Ishikawa (cell line): ENCODE results near the gene RBMS3.

Source experiments
- CEBPB ChIP-seq: IDR thresholded peaks from 2 replicates; pipeline ENCODE4 v1.6.1; 2012
- CREB1 ChIP-seq: IDR thresholded peaks from 2 replicates; pipeline ENCODE4 v1.6.1; 2012; ENCODE audit warnings: low read depth
- EGR1 ChIP-seq: IDR thresholded peaks from 2 replicates; pipeline ENCODE4 v1.6.1; 2012
- EP300 ChIP-seq: IDR thresholded peaks from 2 replicates; pipeline ENCODE4 v1.6.1; 2012; ENCODE audit warnings: borderline replicate concordance
- FOXM1 ChIP-seq: IDR thresholded peaks from 2 replicates; pipeline ENCODE4 v1.6.1; 2012; ENCODE audit warnings: low read depth, borderline replicate concordance
- MAX ChIP-seq: IDR thresholded peaks from 2 replicates; pipeline ENCODE4 v1.6.1; 2012
- NFIC ChIP-seq: IDR thresholded peaks from 2 replicates; pipeline ENCODE4 v1.6.1; 2012
- RAD21 ChIP-seq: IDR thresholded peaks from 2 replicates; pipeline ENCODE4 v1.6.1; 2012; ENCODE audit warnings: low read depth
- REST ChIP-seq: IDR thresholded peaks from 2 replicates; pipeline ENCODE4 v1.6.1; 2012; ENCODE audit warnings: low read depth, mild to moderate bottlenecking
- TAF1 ChIP-seq: IDR thresholded peaks from 2 replicates; pipeline ENCODE4 v1.6.1; 2012; ENCODE audit warnings: low read depth, mild to moderate bottlenecking
- TCF12 ChIP-seq: IDR thresholded peaks from 2 replicates; pipeline ENCODE4 v1.6.1; 2012; ENCODE audit warnings: low read depth
- TEAD4 ChIP-seq: IDR thresholded peaks from 2 replicates; pipeline ENCODE4 v1.6.1; 2012
- YY1 ChIP-seq: IDR thresholded peaks from 2 replicates; pipeline ENCODE4 v1.6.1; 2012; ENCODE audit warnings: low read depth
- ZBTB7A ChIP-seq: IDR thresholded peaks from 2 replicates; pipeline ENCODE4 v1.6.1; 2012; ENCODE audit warnings: low read depth
- TF ChIP-seq, protein P1 (sequence below): IDR thresholded peaks from 2 replicates; pipeline ENCODE4 v1.6.1; 2012

The RBMS3 gene

DNA sequence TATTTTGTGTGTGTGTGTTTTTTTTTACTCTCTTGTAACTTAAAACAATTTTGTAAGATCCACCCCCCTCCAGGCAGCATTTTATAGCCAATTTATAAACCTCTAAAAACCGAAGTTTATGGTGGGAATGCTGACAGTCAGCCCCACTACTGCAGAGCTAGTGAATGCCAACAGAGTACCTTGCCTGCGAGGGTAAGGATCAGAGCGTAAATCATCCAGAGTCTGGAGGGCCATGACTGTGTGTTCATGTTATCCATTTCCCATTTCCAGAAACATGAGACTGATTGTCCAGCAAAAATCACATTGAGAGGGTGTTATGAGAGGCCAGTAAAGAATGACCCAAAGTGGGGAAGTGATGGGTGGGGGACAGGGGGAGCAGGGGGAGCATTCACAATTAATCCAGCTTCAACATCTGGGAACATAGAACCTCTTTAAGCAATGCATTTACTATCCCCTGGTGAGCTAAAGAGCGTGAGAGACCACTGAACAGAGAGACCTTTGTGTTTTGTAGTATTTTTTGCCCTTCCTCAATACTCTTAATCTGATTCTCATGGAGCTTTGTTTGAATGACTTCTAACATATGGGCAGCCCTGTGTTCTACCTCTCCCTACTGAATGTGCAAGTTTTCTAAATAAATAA lies 464.5 kb downstream of the RBMS3 start:
- TF ChIP-seq TCF12 (no peak), NFIC (no peak), ZBTB7A (no peak), CREB1 (no peak), YY1 (no peak), CEBPB (no peak), EP300 (no peak), EGR1 (no peak), MAX (no peak), FOXM1 (no peak)

DNA sequence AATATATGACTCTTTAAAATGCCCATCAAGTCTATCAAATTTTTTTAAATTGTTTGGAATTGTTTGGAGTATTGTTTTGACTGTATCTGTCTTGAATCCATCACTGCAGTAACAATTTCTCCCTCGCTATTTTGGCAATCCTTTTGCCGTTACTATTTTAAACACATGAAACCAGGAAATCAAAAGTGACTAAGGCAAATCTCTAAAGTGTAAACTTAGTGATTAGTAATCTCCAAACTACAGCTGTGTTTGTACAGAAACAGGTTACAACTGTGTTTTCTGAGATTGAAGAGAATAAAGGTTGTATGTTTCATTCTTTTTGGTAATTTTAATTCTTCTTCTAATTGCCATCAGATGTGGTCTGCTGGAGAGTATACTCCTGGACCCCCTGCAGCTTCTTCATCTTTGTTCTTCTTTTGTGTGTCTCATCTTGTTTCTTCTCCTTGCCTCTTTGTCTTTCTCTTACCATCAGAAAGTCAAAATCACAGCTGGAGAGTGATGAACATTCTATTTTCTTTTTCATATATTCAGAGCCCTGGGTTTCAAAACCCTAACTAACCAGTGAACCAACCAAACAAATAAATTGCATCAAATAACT lies 465.4 kb downstream of the RBMS3 start:
- no peak for TF ChIP-seq TEAD4
- TF ChIP-seq TCF12 = no peak
- TF ChIP-seq RAD21 = no peak
- no peak for TF ChIP-seq TAF1
- no peak for TF ChIP-seq CREB1
- TF ChIP-seq FOXM1 = no peak
- TF ChIP-seq, protein P1, sequence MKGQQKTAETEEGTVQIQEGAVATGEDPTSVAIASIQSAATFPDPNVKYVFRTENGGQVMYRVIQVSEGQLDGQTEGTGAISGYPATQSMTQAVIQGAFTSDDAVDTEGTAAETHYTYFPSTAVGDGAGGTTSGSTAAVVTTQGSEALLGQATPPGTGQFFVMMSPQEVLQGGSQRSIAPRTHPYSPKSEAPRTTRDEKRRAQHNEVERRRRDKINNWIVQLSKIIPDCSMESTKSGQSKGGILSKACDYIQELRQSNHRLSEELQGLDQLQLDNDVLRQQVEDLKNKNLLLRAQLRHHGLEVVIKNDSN = no peak
- TF ChIP-seq NFIC = no peak
- TF ChIP-seq ZBTB7A = no peak
- TF ChIP-seq REST = no peak

- TF ChIP-seq FOXM1 = no peak
- TF ChIP-seq, protein P1 = no peak
- no peak for TF ChIP-seq EP300
These were observed 467.1 kb downstream of the RBMS3 start for GRCh38 chr3:29747991-29748390.

DNA sequence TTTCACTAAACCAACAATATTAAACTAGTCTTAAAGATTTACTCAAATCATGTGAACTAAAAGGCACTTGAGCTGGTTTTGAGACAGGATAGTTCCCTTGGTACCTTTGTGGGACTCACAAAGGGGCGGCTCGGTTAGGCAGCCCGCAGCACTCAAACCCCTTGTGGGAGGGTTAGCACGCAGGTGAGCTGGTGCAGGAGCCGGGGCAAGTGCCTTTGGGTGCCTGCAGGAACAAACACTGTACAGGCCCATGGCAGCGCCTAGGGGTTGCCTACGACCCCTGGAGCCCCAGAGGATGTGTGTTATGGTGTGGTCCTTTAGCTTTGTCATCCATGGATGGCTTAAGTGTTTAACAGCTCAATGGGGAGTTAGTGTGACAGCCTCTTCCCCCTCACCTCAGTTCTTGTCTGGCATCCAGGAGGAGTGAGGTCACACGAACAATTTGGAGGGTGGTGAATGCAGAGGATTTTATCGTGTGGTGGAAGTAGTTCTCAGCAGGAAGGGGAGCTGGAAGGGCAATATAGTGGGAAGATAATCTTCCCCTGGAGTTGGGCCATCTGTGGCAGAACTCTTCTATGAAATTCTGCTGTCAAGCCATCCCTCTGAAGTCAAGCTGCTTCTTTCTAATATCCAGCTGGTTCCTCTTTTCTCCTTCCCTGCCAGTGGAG lies 470.9 kb downstream of the RBMS3 start:
- no peak for TF ChIP-seq TEAD4

DNA sequence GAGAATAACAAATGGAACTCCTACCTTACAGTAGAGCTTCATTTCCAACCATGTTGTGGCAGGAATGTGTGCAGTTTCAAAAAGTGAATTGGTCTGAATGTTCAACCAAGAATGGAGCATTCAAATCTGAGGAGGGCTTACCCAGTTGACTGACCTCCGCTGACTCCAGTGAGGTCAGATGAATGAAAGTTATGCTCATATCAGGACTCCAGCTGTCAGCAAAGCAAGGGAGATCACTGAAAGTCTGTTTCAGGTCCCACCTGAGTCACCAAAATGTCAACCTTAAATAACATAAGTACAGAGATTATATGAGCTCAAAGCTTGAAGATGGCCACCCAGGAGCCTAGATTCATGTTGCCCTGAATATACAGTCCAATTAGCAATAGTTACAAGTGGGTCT lies 473.5 kb downstream of the RBMS3 start:
- TF ChIP-seq CEBPB (no peak), TAF1 (no peak), MAX (no peak), REST (no peak), YY1 (no peak), FOXM1 (no peak), RAD21 (no peak), TEAD4 (no peak), EGR1 (no peak), CREB1 (no peak), ZBTB7A (no peak), TCF12 (no peak), EP300 (no peak)
- TF ChIP-seq, protein P1 = no peak

- no peak for TF ChIP-seq TCF12
- no peak for TF ChIP-seq TEAD4
- no peak for TF ChIP-seq CREB1
- TF ChIP-seq NFIC = no peak
- no peak for TF ChIP-seq TAF1
- TF ChIP-seq, protein P1 = no peak
- TF ChIP-seq RAD21 = no peak
These were observed 474.5 kb downstream of the RBMS3 start for GRCh38 chr3:29755416-29755815.
